HTR-8/SVneo (cell line): ENCODE results near the gene SPRR5.

Source experiments
- DNase-seq: peaks from one replicate; pipeline ENCODE4 v3.0.0; 2011; ENCODE audit warnings: low spot score, mixed read lengths; ENCODE audit not compliant: insufficient read length
- FAIRE-seq: peaks from 2 replicates; lab custom pipeline; 2011; peaks lifted over from hg19 to GRCh38; lab: Jason Lieb, UNC

SPRR5 gene

DNA sequence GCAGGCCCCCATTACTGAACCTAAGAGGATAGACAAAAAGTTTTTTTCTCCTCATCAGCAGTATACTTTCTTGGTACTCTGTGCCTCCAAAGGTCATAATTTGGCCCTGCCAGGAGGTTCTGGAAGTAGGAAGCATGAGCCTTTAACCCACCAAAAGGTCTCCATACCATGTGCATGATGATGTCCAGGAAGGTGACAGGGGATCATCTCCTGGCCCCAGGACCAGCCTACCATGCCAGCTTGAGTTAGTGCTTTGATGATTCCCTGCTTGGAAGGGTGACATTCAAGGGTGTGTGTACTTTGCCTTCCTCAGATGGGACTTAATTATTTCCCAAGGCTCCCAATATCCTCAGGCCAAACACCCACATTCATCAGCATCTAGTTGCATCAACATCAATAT lies 30.6 kb downstream of the SPRR5 start:
- DNase-seq = no peak
- FAIRE-seq = no peak

DNA sequence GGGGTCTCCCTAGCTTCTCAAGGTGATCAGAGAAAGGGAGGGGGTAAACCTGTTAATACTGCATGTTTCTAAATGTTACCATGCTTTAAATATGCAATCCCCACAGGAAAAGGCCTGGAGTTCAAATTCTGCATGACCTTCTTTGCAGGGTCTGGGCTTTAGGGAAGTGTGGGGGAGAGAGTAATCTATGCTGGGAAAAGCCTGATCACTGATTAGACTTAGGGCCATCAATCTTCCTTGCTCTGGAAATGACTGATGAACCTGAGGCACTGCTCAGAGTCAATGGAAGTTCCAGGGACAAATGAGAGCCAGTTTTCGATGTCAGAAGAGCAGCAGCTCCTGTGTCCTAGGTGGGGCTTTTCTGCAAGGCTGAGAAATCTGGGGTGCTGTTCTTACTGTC lies 33.7 kb downstream of the SPRR5 start:
- DNase-seq = no peak
- FAIRE-seq = no peak

DNA sequence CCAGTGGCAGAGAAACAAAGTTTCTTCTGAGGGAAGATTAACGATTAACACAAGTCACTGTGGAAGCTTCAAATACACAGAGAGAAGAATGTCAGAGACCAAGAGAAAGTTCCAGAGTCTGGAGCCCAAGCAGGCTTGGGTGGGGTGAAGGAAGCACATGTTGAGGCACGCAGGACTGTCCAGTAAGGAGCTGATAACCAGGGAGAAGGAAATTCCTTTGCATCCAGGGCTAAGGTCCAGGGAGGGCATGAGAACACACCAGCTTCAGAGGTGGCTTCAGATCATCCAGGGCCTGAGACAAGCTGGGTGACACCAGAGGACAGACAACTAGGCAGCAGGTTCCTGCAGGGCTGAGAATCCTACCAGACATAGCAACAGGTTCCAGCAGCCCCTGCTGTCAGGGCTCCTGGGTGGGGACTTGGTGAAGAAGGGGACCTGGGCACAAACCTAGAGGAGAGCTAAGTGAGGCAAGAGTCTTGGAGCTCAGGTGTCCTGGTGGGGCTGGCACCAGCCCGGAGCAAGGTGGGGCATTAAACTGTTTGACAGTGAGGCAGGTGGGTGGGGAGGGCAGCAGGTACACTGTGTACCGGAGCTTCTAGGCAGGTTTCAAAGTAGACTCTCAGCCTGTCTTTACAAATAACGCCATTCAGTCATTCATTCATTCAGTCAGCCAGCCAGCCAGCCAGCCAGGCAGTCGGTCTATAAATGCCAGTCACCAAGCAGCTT lies 34.3 kb downstream of the SPRR5 start:
- DNase-seq (no peak), FAIRE-seq (no peak)

DNA sequence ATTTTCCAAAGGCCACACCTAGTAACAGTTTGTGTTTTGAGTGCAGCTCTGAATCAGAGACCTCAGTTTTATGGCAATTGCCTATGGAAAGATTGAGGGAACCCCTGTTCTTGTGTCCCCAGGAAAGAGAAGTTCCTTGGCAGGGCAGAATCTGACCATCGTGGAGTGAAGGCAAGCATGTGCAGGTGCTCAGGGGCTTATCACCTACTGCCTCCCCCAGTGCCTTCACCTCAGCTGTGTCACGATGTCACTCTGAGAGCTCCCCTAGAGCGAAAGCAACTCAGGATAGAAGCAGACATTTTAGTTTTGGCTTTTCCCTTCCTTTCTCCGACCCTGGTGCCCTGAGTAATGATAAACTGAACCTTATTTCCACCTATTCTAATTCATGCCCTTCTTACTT lies 35.1 kb downstream of the SPRR5 start:
- DNase-seq = no peak
- FAIRE-seq = no peak

DNA sequence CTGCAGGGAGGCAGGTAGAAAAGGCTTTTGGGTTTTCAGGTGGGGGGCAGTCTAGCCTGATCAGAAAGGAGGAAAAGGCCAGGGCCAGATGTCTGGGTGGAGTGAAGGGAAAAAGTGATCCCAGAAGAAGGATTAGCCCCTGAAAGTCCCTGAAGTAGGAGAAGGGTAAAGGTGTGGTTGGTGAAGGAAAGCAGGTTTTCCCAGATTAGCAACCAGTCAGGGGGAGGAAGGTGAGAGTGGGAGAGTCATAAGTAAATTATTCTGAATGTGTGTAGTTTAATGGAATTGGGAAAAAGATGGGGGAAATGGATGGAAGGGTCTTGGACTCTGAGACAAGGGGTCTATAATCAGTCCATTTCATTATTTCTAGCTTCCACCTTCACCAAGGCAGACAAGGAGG lies 36.2 kb downstream of the SPRR5 start:
- DNase-seq = no peak
- no peak for FAIRE-seq

DNA sequence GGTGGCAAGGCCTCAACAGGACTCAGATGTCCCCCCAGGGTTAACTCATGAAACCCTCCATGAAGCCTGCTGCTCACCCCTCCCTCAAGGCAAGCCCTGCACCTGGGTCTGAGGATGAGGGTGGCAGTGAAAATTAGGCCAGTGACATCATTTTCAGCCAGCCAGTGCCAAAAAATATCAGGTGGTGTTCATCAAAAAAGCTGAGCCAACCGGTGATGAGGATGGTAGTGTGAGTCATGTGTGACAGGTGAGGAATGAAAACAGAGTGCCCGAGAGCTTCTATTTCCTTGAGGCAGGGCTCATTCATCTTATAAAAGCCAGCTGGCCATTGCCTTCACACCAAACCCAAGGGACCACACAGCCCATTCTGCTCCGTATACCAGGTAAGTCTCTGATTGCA lies 36.7 kb downstream of the SPRR5 start, which contains the start of gene SPRR1A:
Gene SPRR1A, plus strand, starts transcription at position 339 of the 400 bp plus-strand sequence. CDS start 1,150 bp downstream, outside the sequence.
- no peak for FAIRE-seq
- DNase-seq = no peak

DNA sequence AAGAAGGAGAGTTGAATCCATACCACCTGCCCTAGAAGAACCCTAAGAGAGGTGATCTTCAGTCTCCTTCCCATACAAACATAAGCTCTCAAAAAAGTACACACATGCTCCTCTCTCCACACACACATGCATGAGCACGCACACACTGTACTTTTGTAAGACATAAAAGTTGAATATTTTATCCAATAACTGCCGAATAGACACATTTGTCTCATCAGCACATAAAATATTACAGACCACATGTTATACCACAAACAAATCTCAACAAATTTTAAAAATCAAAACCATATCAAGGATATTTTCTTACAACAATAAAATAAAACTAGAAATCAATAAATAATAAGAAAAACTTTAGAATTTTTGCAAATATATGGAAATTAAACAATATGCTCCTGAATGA lies 39.6 kb downstream of the SPRR5 start:
- no peak for DNase-seq

DNA sequence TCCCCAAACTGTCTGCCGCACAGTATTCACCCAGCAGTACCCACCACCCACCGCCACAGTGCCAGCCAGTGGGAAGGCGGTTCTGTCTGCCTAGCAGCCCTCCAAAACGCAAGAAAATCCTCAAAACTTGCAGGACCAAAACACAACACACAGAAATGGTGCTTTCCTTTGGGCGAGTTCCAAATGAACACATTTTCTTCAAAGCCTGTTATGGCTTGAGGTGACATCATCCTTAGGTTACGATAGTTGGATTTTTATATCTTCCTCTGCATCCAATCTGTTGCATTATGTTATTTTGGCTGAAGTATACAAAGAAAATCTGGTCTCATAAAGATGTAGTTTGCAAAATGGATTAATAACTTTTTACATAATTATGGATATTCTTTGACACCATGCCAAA lies 46.2 kb downstream of the SPRR5 start:
- DNase-seq (no peak), FAIRE-seq (no peak)

More for the DNA sequence above, 39.6 kb downstream of the SPRR5 start:
- no peak for FAIRE-seq

DNA sequence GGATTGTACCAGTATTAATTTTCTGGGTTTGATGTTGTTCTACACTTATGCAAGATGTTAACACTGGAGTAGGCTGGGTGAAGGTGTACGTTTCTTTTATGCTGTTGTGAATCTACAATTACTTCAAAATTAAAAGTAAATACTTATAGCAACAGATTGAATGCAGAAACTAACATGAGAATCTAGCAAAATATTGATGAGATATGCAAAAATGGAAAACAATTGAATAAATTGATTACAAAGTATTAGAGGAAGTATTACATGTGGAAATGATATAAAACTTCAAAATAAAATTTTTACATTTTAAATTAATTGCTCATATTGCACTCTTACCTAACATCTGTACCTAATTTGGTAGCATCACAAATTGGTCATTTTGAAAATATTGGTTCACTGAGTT lies 48.8 kb downstream of the SPRR5 start:
- DNase-seq = no peak
- FAIRE-seq = no peak

DNA sequence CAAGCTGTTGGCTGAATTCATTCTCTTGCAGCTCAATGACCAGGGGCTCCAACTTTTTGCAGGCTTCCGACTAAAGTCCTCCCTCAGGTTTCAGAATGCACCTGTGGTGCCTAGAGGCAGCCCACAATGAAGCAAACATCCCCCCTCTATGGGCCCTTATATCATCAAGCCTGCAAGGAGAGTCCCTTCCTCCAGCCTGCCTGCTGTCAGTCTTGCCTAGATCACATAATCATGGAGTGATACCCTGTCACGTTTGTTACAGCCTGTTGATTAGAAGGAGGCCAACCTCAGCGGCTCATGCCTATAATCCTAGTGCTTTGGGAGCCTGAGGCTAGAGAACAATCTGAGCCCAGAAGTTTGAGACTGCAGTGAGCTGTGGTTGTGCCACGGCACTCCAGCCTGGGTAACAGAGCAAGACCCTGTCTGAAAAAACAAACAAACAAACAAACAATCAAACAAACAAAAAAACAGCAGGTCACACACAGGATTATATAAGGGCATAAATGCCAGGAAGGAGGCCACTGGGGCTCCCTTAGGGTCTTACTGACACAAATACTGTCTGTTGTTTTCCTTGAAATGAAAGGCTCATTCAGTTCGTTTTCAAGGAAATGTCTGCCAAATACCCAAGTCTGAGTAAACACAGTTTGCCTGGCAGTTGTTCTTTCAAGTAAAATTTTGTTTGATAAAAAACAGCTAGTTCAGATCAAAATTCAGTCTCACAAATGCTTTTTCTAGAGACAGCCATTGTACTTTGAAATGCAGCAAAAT lies 49.8 kb downstream of the SPRR5 start:
- DNase-seq = no peak
- no peak for FAIRE-seq

DNA sequence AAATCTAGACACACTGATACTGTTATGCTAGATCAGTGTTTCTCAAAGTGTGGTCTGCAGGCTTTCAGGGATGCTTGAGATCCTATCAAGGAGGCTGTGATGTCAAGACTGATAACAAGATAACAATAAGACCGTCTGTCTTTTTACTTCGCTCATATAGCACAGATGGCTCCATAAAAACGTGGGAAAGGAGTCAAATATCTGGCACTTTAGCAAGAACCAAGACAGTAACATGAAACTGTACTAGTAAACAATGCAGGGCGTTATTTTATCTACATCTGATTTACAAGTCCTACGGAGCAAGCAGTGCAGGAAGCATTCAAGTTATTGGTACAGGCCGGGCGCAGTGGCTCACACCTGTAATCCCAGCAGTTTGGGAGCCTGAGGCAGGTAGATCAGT lies 50.9 kb downstream of the SPRR5 start:
- DNase-seq = no peak
- no peak for FAIRE-seq

DNA sequence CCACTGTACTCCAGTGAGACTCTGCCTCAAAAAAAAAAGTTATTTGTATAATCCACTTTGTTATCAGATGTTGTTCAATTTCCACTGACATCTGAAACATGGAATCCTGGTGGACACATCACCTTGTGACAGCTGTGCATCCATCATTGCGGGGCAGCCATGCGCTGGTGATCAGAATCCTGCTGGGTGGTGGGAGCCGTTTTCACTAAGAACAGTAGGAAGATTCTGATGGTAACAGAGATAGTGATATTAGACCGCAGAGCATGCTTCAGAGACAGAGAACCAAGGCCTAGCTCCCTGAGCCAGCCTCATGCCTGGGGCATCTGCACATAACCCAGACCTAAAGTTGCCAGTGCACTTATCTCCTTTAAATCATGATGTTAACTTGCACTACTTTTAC lies 51.5 kb downstream of the SPRR5 start:
- FAIRE-seq (no peak), DNase-seq (no peak)
